Glomerular visceral epithelial cell (primary cell): ENCODE results near the gene JAK1.
"Not testable (repeated sequence)": the region's sequence is repeated elsewhere in the genome, so short reads cannot be mapped to it uniquely, and the experiment has no call there.

ENCODE experiments used
- DNase-seq: peaks from one replicate; pipeline ENCODE4 v3.0.0-alpha.2; 2016; ENCODE audit errors: extremely low spot score

JAK1 gene

DNA sequence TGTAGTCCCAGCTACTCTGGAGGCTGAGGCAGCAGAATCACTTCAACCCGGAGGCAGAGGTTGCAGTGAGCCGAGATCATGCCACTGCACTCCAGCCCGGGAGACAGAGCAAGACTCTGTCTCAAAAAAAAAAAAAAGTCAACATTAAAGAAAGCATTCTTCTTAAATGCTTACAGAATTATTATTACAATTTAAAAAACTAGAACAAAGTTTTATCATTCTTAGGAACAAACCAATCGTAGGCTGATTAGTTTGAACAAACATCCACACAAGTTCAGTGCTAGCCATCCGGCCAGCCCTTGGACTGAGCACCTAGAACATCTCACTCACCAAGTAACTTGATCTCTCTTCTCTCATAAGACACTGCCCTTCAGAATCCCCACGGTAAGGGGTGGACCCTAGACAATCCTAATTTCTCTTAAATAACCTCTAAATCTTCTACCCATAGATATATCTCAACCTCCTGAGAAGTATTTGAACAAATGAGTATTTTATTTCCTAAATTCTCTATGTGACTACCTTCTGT, 16.0 kb downstream of the JAK1 start:
- no peak for DNase-seq

DNA sequence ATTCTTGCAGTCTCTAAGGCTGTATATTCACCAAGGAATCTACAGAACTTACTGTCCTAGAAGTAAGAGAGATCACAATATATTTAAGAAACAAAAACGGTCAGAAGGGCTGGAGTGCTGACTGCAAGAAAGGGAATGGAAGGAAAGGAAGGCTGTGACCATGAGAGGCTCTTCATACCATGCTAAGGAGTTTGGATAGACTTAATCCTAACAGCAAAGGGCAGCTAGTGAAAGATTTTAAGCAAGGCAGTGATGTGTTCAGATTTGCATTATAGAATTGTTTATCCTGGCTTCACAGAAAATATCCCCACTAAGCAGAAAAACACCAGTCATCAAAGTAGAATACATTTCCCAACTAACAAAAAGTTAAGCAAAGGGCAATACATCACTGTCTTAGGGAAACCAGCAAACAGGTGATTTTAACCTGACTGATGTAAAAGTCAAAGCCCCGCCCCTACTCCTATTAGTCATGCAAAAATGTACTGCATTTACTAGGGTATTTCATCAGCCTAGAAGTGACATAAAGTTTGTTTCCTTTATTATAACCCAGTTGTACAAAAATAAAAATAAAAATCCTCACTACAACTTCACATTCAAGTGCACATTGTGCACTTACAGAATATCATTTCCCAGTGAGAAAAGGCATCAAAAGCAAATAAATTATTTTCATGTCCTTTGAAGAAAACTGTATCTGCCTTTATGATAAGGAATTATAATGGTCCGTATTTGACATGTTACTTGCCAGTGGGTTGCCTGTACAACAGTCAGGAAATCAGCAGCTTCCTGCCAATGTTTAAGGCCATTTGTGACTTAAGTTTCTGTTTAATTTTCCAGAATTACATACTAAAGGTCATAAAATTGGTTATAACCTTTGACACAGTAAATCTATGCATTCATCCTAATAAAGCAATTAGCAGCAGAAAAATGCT, 17.2 kb downstream of the JAK1 start:
- no peak for DNase-seq

DNA sequence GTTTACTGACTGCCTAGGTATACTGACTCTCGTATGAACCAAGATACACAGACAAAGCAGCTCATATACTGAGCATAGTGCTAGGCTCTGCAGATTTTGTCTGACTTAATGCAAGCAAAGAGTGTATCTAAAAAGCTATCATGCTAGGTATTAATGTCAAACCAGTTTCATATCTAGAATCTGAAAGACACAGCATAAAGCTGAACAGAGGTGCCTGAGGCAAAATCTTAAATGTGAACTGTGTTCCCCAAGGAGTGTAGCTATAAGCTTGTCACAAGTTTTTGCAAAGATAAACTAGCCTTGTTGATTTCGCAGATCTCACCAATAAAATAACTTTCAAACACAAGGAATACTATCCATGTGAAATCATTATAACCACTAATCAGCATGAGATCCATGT, 18.1 kb downstream of the JAK1 start:
- no peak for DNase-seq

GRCh38 chr1:64946916-64947315, 19.4 kb downstream of the JAK1 start:
- DNase-seq: no peak

- no peak for DNase-seq
Measured at GRCh38 chr1:64944913-64945312, 21.4 kb downstream of the JAK1 start.

GRCh38 chr1:64942675-64943074, 23.7 kb downstream of the JAK1 start:
- no peak for DNase-seq

- DNase-seq: no peak
Measured at GRCh38 chr1:64942118-64942517, 24.2 kb downstream of the JAK1 start.

- DNase-seq: no peak
Measured at GRCh38 chr1:64941461-64942117, 24.8 kb downstream of the JAK1 start.

GRCh38 chr1:64940025-64940424, 26.3 kb downstream of the JAK1 start:
- DNase-seq: no peak

DNA sequence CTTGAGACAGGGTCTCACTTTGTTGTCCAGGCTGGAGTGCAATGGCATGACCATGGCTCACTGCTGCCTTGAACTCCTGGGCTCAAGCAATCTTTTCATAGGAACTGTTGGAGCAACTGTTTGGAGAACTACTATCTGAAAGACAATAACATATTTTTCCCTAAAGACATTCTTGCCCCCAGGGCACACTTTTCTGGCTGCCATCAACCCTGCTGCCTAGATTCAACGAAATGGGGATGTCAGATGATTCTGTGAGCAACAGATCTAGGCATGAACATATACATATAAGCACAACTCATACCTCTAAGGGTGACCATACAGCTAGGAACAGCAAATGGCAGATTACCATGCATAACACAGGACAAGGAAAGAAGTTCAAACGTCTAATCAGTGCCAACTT, 27.4 kb downstream of the JAK1 start:
- DNase-seq: no peak

GRCh38 chr1:64936956-64937355, 29.4 kb downstream of the JAK1 start:
- no peak for DNase-seq

- DNase-seq: no peak
Measured at GRCh38 chr1:64935551-64936155, 30.7 kb downstream of the JAK1 start.

DNA sequence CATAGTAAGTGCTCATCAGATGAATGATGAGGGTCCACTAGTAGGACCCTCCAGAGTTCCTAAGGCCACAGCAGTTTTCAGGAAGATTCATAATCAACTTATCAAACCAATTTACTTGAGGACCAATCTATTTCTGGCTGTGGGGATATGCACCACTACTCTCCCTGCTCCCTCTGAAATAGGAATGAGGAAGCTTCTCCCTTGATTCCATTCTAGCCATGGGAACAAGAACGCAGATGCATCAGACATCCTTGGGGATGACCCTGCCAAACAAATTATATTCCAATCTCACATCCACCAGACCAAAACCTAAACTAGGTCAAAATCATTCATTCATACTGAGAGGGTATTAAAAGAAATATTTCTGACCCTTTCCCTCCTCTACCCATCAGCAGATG, 31.5 kb downstream of the JAK1 start:
- no peak for DNase-seq

DNA sequence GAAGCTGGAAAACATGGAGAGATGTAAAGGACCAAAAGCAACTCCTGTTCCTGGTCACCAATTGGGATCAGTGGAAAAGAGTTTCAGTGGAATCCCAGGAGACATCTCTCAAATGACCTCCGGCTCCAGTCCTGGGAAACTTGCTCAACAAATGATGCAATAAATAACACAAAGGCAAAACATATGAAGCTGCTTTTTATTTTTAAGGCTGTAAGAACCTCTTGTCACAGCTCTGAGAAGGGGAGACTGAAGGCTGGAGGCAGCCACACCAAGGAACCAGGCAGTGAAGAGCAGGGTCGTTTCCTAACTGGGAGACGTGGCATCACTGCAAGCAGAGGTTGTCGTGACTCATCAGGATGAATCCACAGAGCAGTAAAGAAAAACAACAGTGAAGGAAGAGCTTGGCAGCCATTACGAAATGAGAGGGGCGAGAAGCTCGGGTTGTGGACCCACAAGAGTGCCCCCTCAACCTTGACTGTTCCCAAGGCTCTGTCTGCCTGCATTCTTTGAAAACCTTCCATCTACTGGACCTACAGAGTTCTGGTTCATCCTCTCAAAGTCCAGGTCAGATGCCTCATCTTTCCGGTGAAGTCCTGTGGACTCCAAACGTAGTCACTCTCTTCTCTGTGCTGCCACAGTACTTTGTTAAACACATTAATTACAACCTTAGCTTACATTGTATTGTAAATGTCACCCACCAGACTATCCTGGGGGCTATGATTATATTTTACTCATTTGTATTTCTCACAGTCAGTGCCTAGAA, 32.1 kb downstream of the JAK1 start:
- peak; percentile 76 for DNase-seq

DNA sequence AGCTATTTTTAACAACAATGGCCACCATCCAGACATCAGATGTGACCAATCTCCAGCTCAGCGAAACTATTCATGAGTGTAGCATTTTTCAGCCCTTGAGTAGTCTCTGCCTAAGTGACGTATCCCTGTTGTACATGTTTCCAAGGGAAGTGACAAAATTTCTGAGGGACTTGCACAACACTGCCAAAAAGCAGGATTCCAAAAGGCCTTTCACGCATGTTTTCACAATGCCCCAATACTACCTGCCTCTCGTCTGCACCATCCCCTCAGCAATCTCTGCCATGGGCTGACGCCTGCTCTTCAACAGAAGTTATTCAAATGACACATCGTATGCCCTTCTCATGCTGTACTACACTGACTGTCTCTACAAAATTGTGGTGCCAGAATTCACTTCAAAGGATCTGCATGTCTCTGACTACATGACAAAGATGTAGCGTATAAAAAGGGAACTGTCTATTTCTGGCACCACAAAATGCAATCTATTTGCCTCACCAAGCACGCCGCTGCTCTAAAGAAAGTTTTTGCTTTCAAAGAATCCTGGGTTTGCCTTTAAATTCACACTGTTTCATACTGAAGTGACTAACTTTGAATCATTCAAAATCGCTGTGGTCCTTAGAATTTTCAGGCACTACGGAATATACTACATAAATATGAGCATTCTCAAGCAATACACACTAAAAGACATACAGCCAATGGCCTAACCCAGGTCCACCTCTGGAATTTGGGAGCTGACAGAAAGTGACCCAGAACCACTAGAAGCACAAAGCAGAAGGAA, 32.9 kb downstream of the JAK1 start:
- DNase-seq: peak; percentile 73

GRCh38 chr1:64932962-64933295, 33.4 kb downstream of the JAK1 start:
- no peak for DNase-seq

- DNase-seq: not testable (repeated sequence)
Measured at GRCh38 chr1:64930640-64931039, 35.7 kb downstream of the JAK1 start.

GRCh38 chr1:64929221-64929620, 37.1 kb downstream of the JAK1 start:
- DNase-seq: no peak

DNA sequence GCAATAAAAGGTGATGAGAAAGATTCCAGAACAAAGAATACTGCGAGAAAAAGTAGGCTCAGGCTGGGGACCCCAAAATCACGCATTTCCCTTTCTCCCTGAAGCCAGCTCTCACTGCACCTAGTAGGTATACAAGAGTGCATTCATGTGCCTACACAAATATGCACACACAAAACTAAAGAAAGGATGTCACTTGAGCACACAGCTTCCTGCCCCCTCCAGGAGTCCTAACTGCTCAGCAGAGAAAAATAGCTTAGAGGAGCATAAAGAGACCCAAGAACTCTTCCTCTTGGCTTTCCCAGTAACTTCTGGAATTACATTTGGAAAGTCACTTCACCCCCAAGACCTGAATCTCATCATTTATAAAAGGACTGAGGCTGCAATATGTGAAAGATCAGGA, 38.0 kb downstream of the JAK1 start:
- DNase-seq: no peak

- no peak for DNase-seq
Measured at GRCh38 chr1:64925594-64925993, 40.8 kb downstream of the JAK1 start.

DNA sequence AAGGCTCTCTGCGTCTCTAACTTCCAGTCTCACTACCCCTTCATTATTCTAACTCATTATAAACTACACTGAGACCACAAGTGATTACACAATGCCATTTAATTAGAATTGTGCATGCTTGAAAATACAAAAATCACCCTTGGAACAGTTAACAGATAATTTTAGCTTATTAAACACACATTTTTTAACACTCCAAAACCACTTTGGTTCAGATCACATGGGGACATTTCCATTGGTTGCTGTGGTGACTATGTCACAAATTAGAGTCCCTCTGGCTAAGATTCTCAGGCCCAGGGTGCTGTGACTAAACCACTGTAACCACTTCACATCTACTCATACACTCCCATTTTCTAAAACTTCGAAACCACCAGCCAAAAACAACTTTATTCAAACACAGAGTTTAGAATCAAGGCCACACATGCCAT, 43.0 kb downstream of the JAK1 start:
- DNase-seq: no peak
